Activated T-cell treated with anti-CD3 and anti-CD28 coated beads, Interleukin-2, amount 50 U/mL, for 24 hours (primary cell): ENCODE data around the gene ARHGAP42.
"Not testable (repeated sequence)": the region's sequence is repeated elsewhere in the genome, so short reads cannot be mapped to it uniquely, and the experiment has no call there.

Experiments
- DNase-seq: peaks from one replicate; pipeline ENCODE4 v3.0.0-alpha.2; 2020
- H3K27ac Mint-ChIP-seq: 2 replicates; pipeline ENCODE4 v1.8.0; 2020; ENCODE audit warnings: mild to moderate bottlenecking, mixed read lengths
- H3K27me3 Mint-ChIP-seq: 2 replicates; pipeline ENCODE4 v1.8.0; 2020; ENCODE audit warnings: mixed read lengths
- H3K36me3 Mint-ChIP-seq: 2 replicates; pipeline ENCODE4 v1.8.0; 2020; ENCODE audit warnings: low read depth, mixed read lengths
- H3K4me1 Mint-ChIP-seq: 2 replicates; pipeline ENCODE4 v1.8.0; 2020; ENCODE audit warnings: low read depth, mixed read lengths
- H3K4me3 Mint-ChIP-seq: 2 replicates; pipeline ENCODE4 v1.8.0; 2020; ENCODE audit warnings: mild to moderate bottlenecking, moderate library complexity, mixed read lengths
- H3K9me3 Mint-ChIP-seq: 2 replicates; pipeline ENCODE4 v1.8.0; 2020; ENCODE audit warnings: mixed read lengths

The ARHGAP42 gene

DNA sequence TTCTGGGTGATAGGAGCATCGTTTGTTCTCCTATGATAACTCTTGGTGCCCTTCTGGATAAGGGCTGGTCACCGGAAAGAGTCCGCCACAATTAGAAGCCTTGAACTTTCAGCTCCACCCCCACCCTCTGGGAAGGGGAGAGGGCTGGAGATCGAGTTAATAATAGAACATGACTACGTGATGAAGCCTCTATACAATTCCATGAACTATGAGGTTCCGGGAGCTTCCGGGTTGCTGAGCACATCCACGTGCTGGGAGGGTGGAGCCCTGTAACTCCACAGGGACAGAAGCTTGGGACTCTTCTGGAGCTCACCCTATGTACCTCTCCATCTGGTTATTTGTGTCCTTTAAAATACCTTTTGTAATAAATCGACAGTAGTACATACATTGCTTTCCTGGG, 40.3 kb downstream of the ARHGAP42 start:
- no peak overlapping the region for H3K27ac Mint-ChIP-seq
- no peaks in the 10 kb centered on the region for H3K36me3 Mint-ChIP-seq
- H3K4me1 Mint-ChIP-seq = no peaks in the 10 kb centered on the region
- H3K27me3 Mint-ChIP-seq = no peaks in the 10 kb centered on the region
- peaks cover 3% of the 10 kb centered on the region for H3K9me3 Mint-ChIP-seq
- no peak overlapping the region for H3K4me3 Mint-ChIP-seq
- no peak for DNase-seq

DNA sequence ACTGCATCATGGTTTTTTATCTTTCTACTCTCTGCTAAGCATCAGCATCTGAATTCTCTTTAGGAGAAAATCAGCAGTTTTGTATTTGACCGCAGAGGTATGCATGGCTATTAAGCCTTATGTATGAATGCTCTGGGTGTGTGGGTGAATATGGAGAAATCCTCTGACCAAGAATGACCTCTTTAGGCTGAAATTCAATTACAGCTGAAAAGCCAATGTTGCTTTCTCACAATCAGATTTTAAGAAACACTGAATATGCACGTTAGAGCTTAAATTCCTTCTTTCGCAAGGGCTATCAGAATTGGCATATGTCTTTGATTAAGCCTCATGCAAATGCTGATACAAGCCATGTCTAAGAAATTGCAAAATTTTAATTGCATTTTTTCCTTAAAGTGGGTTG, 43.2 kb downstream of the ARHGAP42 start:
- Mint-ChIP-seq H3K27ac (no peak overlapping the region), H3K9me3 (peaks cover 3% of the 10 kb centered on the region), H3K27me3 (no peaks in the 10 kb centered on the region), H3K4me1 (no peaks in the 10 kb centered on the region), H3K36me3 (no peaks in the 10 kb centered on the region), H3K4me3 (no peak overlapping the region)
- DNase-seq = no peak

DNA sequence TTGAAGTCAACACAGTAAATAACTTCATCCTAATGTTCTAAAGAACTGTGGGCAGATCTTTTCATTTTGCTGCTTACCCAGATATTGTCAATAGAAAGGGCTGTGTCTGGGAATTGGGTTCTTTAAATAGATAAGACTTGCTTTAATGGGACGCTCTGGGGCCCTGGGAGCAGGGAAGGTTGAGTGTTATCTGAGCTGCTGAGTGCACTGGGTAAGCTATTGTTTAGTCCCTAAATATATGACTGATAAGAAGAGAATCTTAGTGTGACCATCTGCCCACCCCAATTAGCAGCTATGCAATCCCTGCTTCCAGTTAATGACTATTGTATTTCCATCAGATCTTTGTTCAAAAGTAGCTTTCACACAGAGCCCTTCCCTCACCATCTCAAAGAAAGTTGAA, 44.4 kb downstream of the ARHGAP42 start:
- H3K36me3 Mint-ChIP-seq = no peaks in the 10 kb centered on the region
- no peaks in the 10 kb centered on the region for H3K27me3 Mint-ChIP-seq
- H3K4me1 Mint-ChIP-seq = no peaks in the 10 kb centered on the region
- no peak for DNase-seq
- H3K9me3 Mint-ChIP-seq = peaks cover 2% of the 10 kb centered on the region
- no peak overlapping the region for H3K4me3 Mint-ChIP-seq
- H3K27ac Mint-ChIP-seq = no peak overlapping the region

DNA sequence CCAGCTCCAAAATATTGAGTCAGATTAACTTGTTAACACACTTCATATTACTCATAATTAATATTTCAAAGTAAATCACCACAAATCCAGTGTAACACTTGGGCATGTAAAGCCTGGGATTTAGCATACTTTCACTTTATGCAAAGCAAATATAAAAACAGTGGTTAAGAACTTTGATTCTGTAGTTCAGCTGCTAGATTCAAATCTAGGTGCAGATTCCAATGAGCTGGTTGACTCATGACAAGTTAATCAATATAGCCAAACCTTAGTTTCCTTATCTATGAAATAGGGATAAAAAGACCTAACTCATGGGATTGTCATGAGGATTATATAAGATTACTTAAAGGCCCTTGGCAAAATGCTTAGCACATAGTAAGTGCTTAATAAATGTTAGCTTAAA, 45.9 kb downstream of the ARHGAP42 start:
- Mint-ChIP-seq H3K36me3 (no peaks in the 10 kb centered on the region), H3K4me3 (no peak overlapping the region), H3K9me3 (peaks cover 2% of the 10 kb centered on the region), H3K27me3 (no peaks in the 10 kb centered on the region), H3K27ac (no peak overlapping the region), H3K4me1 (no peaks in the 10 kb centered on the region)
- no peak for DNase-seq

DNA sequence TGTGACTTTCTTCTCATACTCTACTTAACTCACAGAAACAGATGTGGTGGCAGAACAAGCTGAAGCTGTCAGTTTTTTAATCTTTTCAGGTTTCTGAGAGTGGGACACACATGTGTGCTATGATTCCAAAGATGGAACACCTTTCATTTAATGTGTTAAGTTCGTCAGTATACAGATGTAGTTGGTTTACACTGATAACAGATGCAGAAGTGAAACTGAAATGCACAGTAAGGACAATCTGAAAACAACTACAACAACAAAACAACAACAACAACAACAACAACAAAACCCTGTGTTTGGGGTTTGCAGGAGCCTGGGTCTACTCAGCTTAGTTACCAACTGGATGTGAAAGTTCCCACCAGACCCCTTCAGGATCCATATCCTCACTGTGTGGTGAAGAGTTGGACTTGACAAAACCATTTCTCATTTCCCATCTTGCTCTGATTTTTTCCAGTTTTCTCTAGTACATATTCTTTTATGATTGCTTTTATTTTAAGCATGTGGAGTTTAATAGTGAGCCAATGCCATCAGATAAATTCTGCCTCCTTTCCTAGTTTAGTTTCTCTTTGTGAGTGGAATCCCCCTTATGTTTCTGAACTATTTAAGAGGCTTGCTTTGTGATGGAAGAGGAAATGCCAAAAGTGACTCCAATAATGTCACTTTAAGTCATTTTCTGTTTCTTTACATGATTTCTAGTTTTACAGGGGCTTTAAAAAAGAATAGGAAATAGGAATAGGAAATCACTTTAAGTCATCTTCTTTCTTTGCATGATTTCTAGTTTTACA, 47.8 kb downstream of the ARHGAP42 start:
- Mint-ChIP-seq H3K4me3 (no peak overlapping the region), H3K4me1 (no peaks in the 10 kb centered on the region), H3K27me3 (no peaks in the 10 kb centered on the region), H3K27ac (no peak overlapping the region), H3K9me3 (peaks cover 2% of the 10 kb centered on the region), H3K36me3 (no peaks in the 10 kb centered on the region)
- no peak for DNase-seq

DNA sequence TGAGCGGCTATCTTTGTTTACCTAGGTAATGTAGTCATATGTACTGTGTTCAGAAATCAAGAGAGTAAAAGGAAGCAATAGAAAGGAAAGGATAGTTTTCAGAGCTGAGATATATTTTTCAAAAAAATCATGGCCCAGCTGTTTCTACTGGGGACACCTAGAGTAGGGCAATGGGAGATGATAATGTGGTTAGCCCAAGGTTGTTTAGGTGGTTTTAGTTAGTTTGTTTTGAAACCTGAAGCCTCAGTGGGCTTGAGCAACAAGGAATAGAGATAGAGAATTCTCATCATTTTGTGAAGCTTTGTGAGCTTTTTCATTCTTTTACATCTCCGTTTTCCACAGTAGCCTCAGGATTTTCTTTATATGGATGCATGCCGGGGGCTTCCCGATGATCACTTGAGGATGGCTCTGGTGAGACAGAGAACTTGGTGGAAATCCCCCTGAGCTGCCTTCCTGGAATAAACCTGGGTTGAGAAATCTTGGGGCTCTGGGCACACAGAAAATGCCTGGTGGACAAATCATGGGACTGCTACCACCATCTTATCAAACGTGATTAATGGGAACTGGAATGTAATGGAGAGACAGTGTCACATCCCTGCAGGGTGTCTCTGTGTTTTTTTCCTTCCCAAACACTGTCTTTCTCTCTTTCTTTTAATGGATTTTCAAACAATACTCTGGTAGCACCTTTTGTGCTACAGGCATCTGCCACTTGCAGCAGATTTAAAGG, 49.0 kb downstream of the ARHGAP42 start:
- no peaks in the 10 kb centered on the region for H3K36me3 Mint-ChIP-seq
- no peaks in the 10 kb centered on the region for H3K27me3 Mint-ChIP-seq
- no peak for DNase-seq
- no peak overlapping the region for H3K4me3 Mint-ChIP-seq
- peaks cover 2% of the 10 kb centered on the region for H3K9me3 Mint-ChIP-seq
- no peak overlapping the region for H3K27ac Mint-ChIP-seq
- H3K4me1 Mint-ChIP-seq = no peaks in the 10 kb centered on the region

DNA sequence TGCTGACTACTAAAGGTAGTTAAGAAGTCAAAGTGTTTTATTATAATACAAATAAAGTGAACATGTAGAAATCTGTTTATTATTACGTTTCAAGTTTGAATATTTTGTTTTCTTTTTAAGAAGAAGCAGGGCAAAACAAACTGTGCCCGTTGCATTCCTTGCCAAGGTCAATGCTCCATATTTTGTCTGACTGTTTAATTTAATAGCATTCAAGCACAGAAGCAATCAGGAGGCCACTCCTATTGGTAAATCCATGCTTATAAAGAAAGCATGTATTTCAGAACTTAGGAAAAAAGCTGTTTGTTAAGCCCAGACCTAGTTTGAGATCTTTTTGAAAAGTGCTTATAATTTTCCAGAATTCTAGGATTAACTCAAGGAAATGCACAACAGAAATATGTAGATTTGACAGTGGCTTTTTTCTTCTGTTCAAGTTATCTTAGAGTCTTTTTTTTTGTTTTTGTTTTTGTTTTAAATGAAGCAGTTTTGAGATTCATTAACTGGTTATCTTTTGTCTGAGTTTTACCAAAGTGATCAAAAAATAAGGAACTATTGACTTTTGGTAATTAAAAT, 51.7 kb downstream of the ARHGAP42 start:
- Mint-ChIP-seq H3K27ac (no peak overlapping the region), H3K36me3 (no peaks in the 10 kb centered on the region), H3K4me3 (no peak overlapping the region), H3K4me1 (no peaks in the 10 kb centered on the region), H3K9me3 (peaks cover 2% of the 10 kb centered on the region), H3K27me3 (no peaks in the 10 kb centered on the region)
- DNase-seq = no peak

DNA sequence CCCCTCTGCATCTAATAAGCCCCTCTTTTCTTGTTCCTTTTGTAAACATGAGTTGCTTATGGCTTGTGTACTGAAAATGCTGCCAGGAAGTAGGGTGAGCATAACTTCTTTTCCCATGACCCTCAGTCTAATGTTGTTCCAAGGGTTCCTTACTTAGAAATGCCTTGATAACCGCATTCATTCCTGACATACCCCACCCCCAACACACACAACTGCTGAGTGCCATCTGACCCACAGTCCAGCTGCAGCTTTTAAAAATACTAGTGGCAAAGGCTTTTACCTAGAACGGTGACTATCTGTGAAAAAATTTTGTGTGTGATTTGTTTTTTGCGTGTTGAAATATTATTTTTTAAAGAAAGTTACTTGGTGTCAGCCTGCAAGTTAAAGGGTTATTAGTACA, 52.6 kb downstream of the ARHGAP42 start:
- no peak for DNase-seq
- peaks cover 3% of the 10 kb centered on the region for H3K9me3 Mint-ChIP-seq
- no peaks in the 10 kb centered on the region for H3K36me3 Mint-ChIP-seq
- no peaks in the 10 kb centered on the region for H3K27me3 Mint-ChIP-seq
- H3K27ac Mint-ChIP-seq = no peak overlapping the region
- no peaks in the 10 kb centered on the region for H3K4me1 Mint-ChIP-seq
- no peak overlapping the region for H3K4me3 Mint-ChIP-seq

DNA sequence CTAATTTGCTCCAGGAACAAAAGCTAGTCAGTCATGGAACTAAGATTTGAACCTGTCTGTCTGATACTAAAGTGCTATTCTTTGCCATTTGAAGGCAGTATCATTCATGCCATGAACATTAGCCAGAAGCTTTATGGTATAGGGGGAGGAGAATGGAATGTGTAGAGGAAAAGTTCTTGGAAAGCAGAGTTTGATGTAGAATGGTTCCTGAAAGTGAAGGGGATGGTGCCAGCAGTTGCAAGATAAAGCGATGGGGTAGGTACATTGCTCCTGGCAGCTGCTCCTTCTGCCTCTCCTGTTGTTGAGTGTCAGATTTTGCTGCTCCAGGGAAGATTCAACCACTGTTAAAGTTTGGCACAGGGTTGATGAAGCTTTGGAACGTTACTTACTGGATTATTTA, 53.4 kb downstream of the ARHGAP42 start:
- H3K27me3 Mint-ChIP-seq = no peaks in the 10 kb centered on the region
- peaks cover 6% of the 10 kb centered on the region for H3K9me3 Mint-ChIP-seq
- H3K36me3 Mint-ChIP-seq = no peaks in the 10 kb centered on the region
- no peak overlapping the region for H3K4me3 Mint-ChIP-seq
- no peak for DNase-seq
- H3K4me1 Mint-ChIP-seq = no peaks in the 10 kb centered on the region
- no peak overlapping the region for H3K27ac Mint-ChIP-seq

DNA sequence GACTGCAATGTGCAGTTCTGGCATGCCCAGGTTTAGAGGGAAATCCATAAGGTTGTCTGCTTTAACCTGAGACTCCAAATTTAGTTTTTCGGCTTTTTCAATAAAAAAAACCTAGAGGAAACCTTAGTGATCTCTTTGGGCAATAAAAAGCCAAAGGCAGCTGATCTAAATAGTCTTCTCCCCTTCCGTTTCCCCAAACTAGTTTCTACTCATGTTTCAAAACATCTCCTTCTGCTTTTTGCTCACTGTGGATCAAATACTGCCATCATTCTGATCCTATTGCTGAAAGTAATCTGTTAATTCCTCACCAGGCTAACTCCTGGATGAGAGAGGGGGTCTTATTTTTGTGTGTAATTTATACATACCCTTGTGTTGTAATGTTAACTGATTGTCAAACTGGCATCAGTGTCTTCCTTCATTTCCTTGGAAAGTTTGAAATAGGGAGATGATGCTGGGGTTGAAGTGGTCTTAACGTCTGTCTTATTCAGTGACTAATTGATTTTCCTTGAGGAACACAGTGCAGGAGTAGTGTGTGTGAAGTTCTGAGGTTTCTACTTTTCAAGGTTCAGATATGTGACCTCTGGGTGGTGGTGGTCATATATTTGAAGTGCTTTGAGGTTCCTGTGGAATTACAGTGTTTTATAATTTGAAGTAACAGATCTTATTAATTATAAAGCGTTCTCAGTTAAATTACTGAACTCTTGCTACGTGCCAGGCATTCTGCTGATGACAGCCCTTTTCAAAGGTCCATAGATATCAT, 55.0 kb downstream of the ARHGAP42 start:
- no peak for DNase-seq
- Mint-ChIP-seq H3K36me3 (no peaks in the 10 kb centered on the region), H3K27ac (no peak overlapping the region), H3K4me1 (no peaks in the 10 kb centered on the region), H3K9me3 (peaks cover 4% of the 10 kb centered on the region), H3K4me3 (no peak overlapping the region), H3K27me3 (no peaks in the 10 kb centered on the region)

DNA sequence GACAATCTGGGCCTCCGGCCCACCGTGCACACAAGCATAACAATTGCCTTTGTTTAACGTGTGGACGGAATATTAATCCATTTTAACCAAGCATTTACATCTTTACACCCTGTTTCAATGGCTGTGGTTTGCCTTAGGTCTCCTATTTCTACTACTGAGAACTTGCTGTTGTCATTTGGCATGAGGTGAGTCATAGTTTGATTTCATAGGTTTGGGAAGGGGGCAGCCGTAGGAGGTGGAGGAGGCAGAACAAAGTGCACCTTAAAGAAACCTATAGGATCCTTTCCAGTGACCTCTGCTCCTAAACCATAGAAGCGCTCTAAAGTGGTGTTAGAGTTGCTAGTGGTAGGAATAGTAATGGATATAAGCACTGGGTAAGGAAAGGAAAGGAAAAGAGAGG, 59.4 kb downstream of the ARHGAP42 start:
- Mint-ChIP-seq H3K27me3 (no peaks in the 10 kb centered on the region), H3K4me1 (no peaks in the 10 kb centered on the region), H3K27ac (no peak overlapping the region), H3K36me3 (no peaks in the 10 kb centered on the region), H3K4me3 (no peak overlapping the region), H3K9me3 (peaks cover 12% of the 10 kb centered on the region)
- DNase-seq = no peak

DNA sequence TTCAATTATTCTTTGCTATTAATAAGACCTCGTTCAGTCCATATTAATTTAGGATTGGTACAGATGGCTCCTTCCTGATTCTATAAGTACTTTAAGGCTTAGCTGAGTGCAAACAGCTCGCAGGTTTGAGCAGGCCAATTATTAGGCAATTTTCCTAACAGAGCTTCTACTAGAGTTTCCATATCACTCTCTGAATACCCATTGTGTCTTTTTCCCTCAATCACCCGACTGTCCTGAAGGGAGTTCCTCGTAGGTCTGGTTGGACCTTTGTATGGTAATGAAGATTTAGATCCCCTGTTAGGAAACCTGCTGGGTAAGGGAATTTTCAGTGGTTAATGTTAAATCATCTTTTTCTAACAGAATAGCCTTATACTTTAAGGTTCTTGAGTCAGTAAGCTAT, 61.1 kb downstream of the ARHGAP42 start:
- no peak for DNase-seq
- Mint-ChIP-seq H3K4me1 (no peaks in the 10 kb centered on the region), H3K9me3 (peaks cover 12% of the 10 kb centered on the region), H3K27me3 (no peaks in the 10 kb centered on the region), H3K4me3 (no peak overlapping the region), H3K36me3 (no peaks in the 10 kb centered on the region), H3K27ac (no peak overlapping the region)

DNA sequence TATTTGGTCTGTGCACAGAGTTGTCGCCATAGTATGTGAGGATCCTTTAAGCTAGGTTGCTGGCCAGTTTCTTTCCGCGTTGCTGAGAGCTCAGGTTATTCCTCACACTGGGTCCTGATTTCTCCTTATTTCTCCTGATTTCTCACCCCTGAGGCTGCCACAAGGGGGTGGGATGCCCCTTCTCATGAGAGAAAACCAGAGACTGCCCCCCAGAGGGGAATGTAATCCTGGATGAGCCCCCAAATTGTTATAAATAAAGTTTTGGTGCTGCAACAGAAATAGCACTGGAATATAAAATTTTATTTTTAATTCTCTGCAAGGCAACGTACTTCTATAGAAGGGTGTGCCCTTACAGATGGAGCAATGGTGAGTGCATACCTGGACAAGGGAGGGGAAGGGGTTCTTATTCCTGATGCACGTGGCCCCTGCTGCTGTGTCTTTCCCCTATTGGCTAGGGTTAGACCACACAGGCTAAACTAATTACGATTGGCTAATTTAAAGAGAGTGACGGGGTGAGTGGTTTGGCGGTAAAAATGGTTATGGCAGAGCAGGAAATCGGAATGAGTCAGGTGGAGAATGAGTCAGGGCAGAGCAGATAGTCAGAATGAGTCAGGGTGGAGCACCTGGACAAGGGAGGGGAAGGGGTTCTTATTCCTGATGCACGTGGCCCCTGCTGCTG, 62.9 kb downstream of the ARHGAP42 start:
- not testable (repeated sequence) for DNase-seq, H3K27ac Mint-ChIP-seq, H3K36me3 Mint-ChIP-seq, H3K4me1 Mint-ChIP-seq, H3K27me3 Mint-ChIP-seq, H3K4me3 Mint-ChIP-seq, H3K9me3 Mint-ChIP-seq

DNA sequence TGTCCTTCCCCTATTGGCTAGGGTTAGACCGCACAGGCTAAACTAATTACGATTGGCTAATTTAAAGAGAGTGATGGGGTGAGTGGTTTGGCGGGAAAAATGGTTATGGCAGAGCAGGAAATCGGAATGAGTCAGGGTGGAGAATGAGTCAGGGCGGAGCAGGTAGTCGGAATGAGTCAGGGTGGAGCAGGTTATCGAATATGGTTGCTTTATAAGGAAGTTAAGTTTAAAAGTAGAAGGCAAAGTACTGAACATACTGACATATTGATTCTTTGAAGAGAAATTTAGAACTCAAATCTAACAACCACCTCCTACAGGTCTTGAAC, 63.4 kb downstream of the ARHGAP42 start:
- H3K36me3 Mint-ChIP-seq, H3K4me1 Mint-ChIP-seq, H3K9me3 Mint-ChIP-seq, H3K27me3 Mint-ChIP-seq, H3K27ac Mint-ChIP-seq, DNase-seq, H3K4me3 Mint-ChIP-seq: not testable (repeated sequence)
